Neural crest cell (in vitro differentiated cells): Measurements from ENCODE around the gene ANO7. TPM values are rescaled to one million over a fixed set of nuclear protein-coding genes. Genes with fewer than 3 reads are reported as not detected.
"Not testable (repeated sequence)": the region's sequence is repeated elsewhere in the genome, so short reads cannot be mapped to it uniquely, and the experiment has no call there.

Experiments
- DNase-seq: peaks from one replicate; pipeline ENCODE4 v3.0.0; 2021; ENCODE audit warnings: low read depth, mixed read lengths, low spot score
- H3K27ac Mint-ChIP-seq: one replicate; pipeline ENCODE4 v1.8.0; 2021; ENCODE audit warnings: mild to moderate bottlenecking, mixed read lengths; ENCODE audit not compliant: unreplicated experiment
- H3K27me3 Mint-ChIP-seq: 2 replicates; pipeline ENCODE4 v1.8.0; 2021; ENCODE audit warnings: low read depth, mild to moderate bottlenecking, mixed read lengths
- H3K36me3 Mint-ChIP-seq: 2 replicates; pipeline ENCODE4 v1.8.0; 2021; ENCODE audit warnings: low read depth, mild to moderate bottlenecking, mixed read lengths
- H3K4me1 Mint-ChIP-seq: 2 replicates; pipeline ENCODE4 v1.8.0; 2021; ENCODE audit warnings: mixed read lengths
- H3K4me3 Mint-ChIP-seq: one replicate; pipeline ENCODE4 v1.8.0; 2021; ENCODE audit warnings: mild to moderate bottlenecking, mixed read lengths
- H3K9me3 Mint-ChIP-seq: 2 replicates; pipeline ENCODE4 v1.8.0; 2021; ENCODE audit warnings: mixed read lengths
- total RNA-seq: library from RNA; stranded (reverse); gene quantifications from 2 replicates; pipeline ENCODE4 v1.2.1, GENCODE V29; 2021
- TF ChIP-seq, protein P1 (sequence below): fragments of 200-600 bp; sonication (generic); conservative IDR thresholded peaks from 2 replicates; pipeline ENCODE4 v1.5.0; 2021; ENCODE audit warnings: antibody characterized with exemption, mild to moderate bottlenecking

ANO7 gene
- total RNA-seq, 1 donor from 2014 or later = 3.2 TPM

DNA sequence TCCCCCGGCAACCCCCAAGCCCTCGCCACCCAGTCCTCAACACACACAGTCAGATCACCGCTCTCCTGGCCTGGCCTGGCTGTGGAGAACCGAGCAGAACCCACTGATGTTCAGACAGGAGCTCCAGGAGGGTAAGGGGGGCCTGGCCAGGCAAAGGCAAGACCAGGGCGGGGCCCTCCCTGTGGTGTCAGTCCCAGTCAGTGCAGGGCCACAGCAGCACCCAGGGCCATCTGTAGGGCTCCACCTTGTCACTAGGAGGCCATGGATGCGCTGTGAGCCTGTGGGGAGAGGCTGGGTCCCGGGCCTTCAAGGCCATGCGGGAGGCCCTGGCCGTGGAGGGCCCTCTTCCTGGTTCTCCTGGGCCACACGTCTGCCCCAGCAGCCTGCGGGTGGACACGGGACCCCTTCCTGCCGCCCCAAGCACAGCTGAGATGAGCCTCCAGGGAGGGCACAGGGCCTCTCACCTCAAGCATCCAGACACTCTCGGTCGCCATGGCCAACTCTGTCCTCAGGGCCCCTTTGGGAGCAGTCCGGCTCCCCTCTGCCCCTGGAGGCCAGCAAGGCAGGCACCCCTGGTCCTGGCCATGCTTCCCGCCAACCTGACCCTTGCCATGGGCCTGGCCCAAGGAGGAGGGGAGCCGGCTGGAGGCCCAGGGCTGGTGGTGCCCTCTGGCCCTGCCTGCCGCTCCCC is 2.0 kb downstream of the ANO7 start:
- H3K4me3 Mint-ChIP-seq = no peak overlapping the region
- DNase-seq = no peak
- no peaks in the 10 kb centered on the region for H3K27me3 Mint-ChIP-seq
- H3K27ac Mint-ChIP-seq = no peak overlapping the region
- TF ChIP-seq, protein P1, sequence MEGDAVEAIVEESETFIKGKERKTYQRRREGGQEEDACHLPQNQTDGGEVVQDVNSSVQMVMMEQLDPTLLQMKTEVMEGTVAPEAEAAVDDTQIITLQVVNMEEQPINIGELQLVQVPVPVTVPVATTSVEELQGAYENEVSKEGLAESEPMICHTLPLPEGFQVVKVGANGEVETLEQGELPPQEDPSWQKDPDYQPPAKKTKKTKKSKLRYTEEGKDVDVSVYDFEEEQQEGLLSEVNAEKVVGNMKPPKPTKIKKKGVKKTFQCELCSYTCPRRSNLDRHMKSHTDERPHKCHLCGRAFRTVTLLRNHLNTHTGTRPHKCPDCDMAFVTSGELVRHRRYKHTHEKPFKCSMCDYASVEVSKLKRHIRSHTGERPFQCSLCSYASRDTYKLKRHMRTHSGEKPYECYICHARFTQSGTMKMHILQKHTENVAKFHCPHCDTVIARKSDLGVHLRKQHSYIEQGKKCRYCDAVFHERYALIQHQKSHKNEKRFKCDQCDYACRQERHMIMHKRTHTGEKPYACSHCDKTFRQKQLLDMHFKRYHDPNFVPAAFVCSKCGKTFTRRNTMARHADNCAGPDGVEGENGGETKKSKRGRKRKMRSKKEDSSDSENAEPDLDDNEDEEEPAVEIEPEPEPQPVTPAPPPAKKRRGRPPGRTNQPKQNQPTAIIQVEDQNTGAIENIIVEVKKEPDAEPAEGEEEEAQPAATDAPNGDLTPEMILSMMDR = no peak
- no peaks in the 10 kb centered on the region for H3K4me1 Mint-ChIP-seq
- H3K9me3 Mint-ChIP-seq = no peaks in the 10 kb centered on the region
- H3K36me3 Mint-ChIP-seq = no peaks in the 10 kb centered on the region

DNA sequence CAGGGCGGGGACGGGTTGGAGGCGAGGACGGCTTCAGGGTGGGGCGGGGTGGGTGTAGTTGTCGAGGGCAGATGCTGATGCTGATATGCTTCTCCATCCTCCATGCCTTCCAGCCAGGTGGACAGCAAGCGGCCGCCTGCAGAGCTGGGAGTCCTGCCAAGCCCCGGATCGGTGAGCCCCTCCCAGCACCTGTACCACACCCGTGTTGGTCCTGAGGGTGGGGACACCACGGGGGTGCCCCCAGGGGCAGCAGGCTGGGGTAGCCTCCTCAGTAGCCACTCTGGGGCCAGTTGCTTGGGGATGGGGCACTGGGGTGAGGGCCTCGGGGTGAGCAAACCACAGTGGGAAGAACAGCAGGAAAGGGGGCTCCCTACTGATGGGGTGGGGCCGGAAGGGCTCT is 2.6 kb downstream of the ANO7 start:
- no peak overlapping the region for H3K4me3 Mint-ChIP-seq
- no peak overlapping the region for H3K27ac Mint-ChIP-seq
- H3K9me3 Mint-ChIP-seq = no peaks in the 10 kb centered on the region
- no peak for DNase-seq
- TF ChIP-seq, protein P1 = no peak
- no peaks in the 10 kb centered on the region for H3K4me1 Mint-ChIP-seq
- H3K27me3 Mint-ChIP-seq = no peaks in the 10 kb centered on the region
- no peaks in the 10 kb centered on the region for H3K36me3 Mint-ChIP-seq

DNA sequence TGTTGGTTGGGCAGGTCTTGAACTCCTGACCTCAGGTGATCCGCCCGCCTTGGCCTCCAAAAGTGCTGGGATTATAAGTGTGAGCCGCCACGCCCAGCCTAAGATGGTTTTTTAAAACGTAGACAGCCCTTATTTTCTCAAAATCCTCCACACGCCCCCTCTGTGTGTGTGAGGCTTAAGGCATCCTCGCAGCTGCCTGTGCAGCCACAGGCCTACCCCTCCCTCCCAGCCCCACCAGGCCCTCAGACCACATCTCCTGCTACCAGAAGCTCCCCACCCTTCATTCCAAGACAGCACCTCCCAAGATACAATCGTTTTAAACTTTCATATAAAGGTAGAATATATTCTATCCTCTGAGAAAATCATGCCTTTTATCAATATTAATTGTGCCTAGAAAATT is 4.8 kb downstream of the ANO7 start:
- H3K9me3 Mint-ChIP-seq = no peaks in the 10 kb centered on the region
- TF ChIP-seq, protein P1 = no peak
- no peaks in the 10 kb centered on the region for H3K27me3 Mint-ChIP-seq
- H3K36me3 Mint-ChIP-seq = no peaks in the 10 kb centered on the region
- peaks cover 4% of the 10 kb centered on the region for H3K4me1 Mint-ChIP-seq
- H3K27ac Mint-ChIP-seq = no peak overlapping the region
- no peak overlapping the region for H3K4me3 Mint-ChIP-seq
- DNase-seq = no peak

DNA sequence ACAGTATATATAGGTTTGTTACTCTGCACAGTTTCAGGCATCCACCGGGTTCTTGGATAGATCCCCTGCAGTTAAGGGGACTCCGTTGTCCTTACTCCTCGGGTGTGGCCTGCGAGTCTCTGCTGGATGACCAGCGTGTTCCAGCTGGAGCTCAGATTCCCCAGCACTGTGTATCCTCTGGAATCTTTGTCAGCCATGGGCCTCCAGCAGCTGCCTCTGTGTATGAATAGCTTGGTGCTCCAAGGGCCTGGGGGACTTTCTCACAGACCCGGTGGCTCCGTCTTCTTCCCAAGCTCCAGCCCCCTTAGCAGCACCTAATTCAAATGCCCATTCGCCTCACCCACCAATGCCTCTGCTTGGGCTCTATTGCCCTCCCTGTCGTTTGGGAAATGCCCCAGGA is 6.3 kb downstream of the ANO7 start:
- H3K4me1 Mint-ChIP-seq = peaks cover 4% of the 10 kb centered on the region
- no peaks in the 10 kb centered on the region for H3K27me3 Mint-ChIP-seq
- no peaks in the 10 kb centered on the region for H3K9me3 Mint-ChIP-seq
- DNase-seq = no peak
- TF ChIP-seq, protein P1 = no peak
- H3K36me3 Mint-ChIP-seq = no peaks in the 10 kb centered on the region
- H3K4me3 Mint-ChIP-seq = no peak overlapping the region
- no peak overlapping the region for H3K27ac Mint-ChIP-seq

DNA sequence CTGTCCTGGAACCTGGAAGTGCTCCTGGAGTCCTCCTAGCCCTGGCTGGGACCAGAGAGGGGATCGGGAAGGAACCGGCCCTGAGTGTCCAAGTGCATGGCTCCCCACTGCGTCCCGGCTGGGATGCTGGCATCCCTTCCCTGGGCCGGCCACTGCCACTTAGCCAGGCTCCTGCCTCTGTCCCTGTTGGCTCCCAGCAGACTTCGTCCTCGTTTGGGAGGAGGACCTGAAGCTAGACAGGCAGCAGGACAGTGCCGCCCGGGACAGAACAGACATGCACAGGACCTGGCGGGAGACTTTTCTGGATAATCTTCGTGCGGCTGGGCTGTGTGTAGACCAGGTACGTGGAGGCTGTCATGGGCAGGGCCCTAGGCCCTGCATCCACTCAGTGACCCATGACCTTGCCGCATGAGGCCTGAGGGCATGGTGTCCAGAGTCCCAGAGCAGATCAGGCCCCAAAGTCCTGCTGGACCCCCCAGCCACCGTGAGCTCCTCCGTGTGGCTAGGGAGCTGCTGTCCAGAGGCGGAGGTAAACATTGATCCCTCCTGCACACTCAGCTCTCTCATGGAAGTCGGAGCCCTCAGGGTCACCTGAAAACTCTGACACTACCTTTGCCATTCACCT is 7.1 kb downstream of the ANO7 start:
- H3K4me1 Mint-ChIP-seq = peaks cover 4% of the 10 kb centered on the region
- no peaks in the 10 kb centered on the region for H3K36me3 Mint-ChIP-seq
- no peak overlapping the region for H3K4me3 Mint-ChIP-seq
- no peak for DNase-seq
- TF ChIP-seq, protein P1 = no peak
- H3K9me3 Mint-ChIP-seq = no peaks in the 10 kb centered on the region
- H3K27me3 Mint-ChIP-seq = no peaks in the 10 kb centered on the region
- H3K27ac Mint-ChIP-seq = no peak overlapping the region

DNA sequence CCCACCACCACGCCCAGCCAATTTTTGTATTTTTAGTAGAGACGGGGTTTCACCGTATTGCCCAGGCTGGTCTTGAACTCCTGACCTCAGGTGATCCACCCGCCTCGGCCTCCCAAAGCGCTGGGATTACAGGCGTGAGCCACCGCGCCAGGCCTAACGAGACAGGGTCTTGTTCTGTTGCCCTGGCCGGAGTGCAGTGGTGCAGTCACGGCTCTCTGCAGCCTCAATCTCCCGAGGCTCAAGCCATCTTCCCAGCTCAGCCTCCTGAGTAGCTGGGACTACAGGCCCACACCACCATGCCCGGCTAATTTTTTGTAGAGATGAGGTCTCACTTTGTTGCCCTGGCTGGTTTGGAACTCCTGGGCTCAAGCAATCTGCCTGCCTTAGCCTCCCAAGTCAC is 8.8 kb downstream of the ANO7 start:
- not testable (repeated sequence) for H3K9me3 Mint-ChIP-seq, H3K27ac Mint-ChIP-seq, H3K36me3 Mint-ChIP-seq, H3K4me3 Mint-ChIP-seq, H3K4me1 Mint-ChIP-seq, H3K27me3 Mint-ChIP-seq, DNase-seq
